A673 (cell line): ENCODE results near the gene MISP3.

Experiments
- CTCF ChIP-seq: fragments of 300-800, 200-600 bp; sonication (generic); conservative IDR thresholded peaks from 2 replicates; pipeline ENCODE4 v1.5.1; 2017; ENCODE audit warnings: low read depth, mild to moderate bottlenecking, antibody characterized with exemption, low read length, moderate library complexity, mixed read lengths
- EZH2 ChIP-seq: fragments of 200-600 bp; sonication (generic); IDR thresholded peaks from 2 replicates; pipeline ENCODE4 v1.6.1; 2017; ENCODE audit warnings: borderline replicate concordance, low read depth, mild to moderate bottlenecking, mixed read lengths, antibody characterized with exemption, low read length; ENCODE audit not compliant: poor library complexity, severe bottlenecking

GRCh38 chr19:14119644-14120496 is 47.3 kb downstream of the MISP3 start:
- TF ChIP-seq CTCF (no peak), EZH2 (no peak)
